Right renal pelvis (tissue), 4 donors: ENCODE data around the gene CLK2. TPM values are rescaled to one million over a fixed set of nuclear protein-coding genes. Genes with fewer than 3 reads are reported as not detected.
"Not testable (repeated sequence)": the region's sequence is repeated elsewhere in the genome, so short reads cannot be mapped to it uniquely, and the experiment has no call there.

ENCODE experiments used
- DNase-seq, 4 donors: peaks; one replicate each; pipeline ENCODE4 v3.0.0-alpha.2; 2013; ENCODE audit warnings: low read depth in 4 of 4, low spot score in 3 of 4, missing footprints in 1 of 4
- polyA plus RNA-seq, 4 donors: library from polyadenylated mRNA; unstranded; fragments of 120-200 nt; gene quantifications; one replicate each; pipeline ENCODE4 v1.2.1, GENCODE V29; 2013; ENCODE audit not compliant: insufficient read length in 4 of 4

Gene CLK2
- polyA plus RNA-seq, 4 donors: 71.1 to 81.1 (median 75.7) TPM

- DNase-seq: no peak
Measured at GRCh38 chr1:155297384-155297783, 24.1 kb upstream of the CLK2 start.

- no peak for DNase-seq
Measured at GRCh38 chr1:155296661-155297060, 23.4 kb upstream of the CLK2 start.

- DNase-seq: no peak
Measured at GRCh38 chr1:155295942-155296267, 22.6 kb upstream of the CLK2 start.

GRCh38 chr1:155295183-155295941 is 22.1 kb upstream of the CLK2 start:
- no peak for DNase-seq

- DNase-seq: no peak
Measured at GRCh38 chr1:155294520-155295182, 21.3 kb upstream of the CLK2 start.

GRCh38 chr1:155293086-155293749 is 19.9 kb upstream of the CLK2 start:
- no peak for DNase-seq

GRCh38 chr1:155291006-155291405 is 17.7 kb upstream of the CLK2 start:
- DNase-seq: not testable (repeated sequence)

- no peak for DNase-seq
Measured at GRCh38 chr1:155287987-155288543, 14.8 kb upstream of the CLK2 start.

GRCh38 chr1:155286544-155286943 is 13.2 kb upstream of the CLK2 start:
- no peak for DNase-seq

GRCh38 chr1:155285631-155286044 is 12.3 kb upstream of the CLK2 start:
- no peak for DNase-seq

GRCh38 chr1:155285063-155285462 is 11.8 kb upstream of the CLK2 start:
- DNase-seq: no peak

GRCh38 chr1:155284476-155284875 is 11.2 kb upstream of the CLK2 start:
- no peak for DNase-seq

- DNase-seq: no peak
Measured at GRCh38 chr1:155282488-155283091, 9.3 kb upstream of the CLK2 start.

GRCh38 chr1:155279268-155279667 is 6.0 kb upstream of the CLK2 start:
- no peak for DNase-seq

- no peak for DNase-seq
Measured at GRCh38 chr1:155278689-155279160, 5.4 kb upstream of the CLK2 start.

- DNase-seq: peak in 2 of 4 donors; percentile 60 to 66
Measured at GRCh38 chr1:155277902-155278688, 4.8 kb upstream of the CLK2 start.

- peak; percentile 95 to 97 (median 96) for DNase-seq
Measured at GRCh38 chr1:155277070-155277901, 4.0 kb upstream of the CLK2 start, which contains the start of gene HCN3. HCN3 (plus strand) TSS chr1:155277463; CDS start chr1:155277591, 128 bp downstream.

- no peak for DNase-seq
Measured at GRCh38 chr1:155272466-155273342, 600 bp downstream of the CLK2 start.
